C4-2B (cell line): ENCODE results near the gene TGFBI.

Experiments
- CTCF ChIP-seq: fragments of 450-650 bp; conservative IDR thresholded peaks from 2 replicates; pipeline ENCODE4 v1.5.1; 2017; ENCODE audit warnings: mild to moderate bottlenecking
- ZFX ChIP-seq: fragments of 450-650 bp; IDR thresholded peaks from 2 replicates; pipeline ENCODE4 v1.6.1; 2017

GRCh38 chr5:135988546-135988945 lies 40.2 kb upstream of the TGFBI start:
- no peak for TF ChIP-seq CTCF
- TF ChIP-seq ZFX = no peak
